HG02840 (cell line): ENCODE measurements around the gene PATL1.
"Not testable (repeated sequence)": the region's sequence is repeated elsewhere in the genome, so short reads cannot be mapped to it uniquely, and the experiment has no call there.

Experiments used
- ATAC-seq: cut with Tn5 transposase; IDR thresholded peaks from one replicate; pipeline ENCODE4 v1.9.1; 2021; ENCODE audit warnings: mild to moderate bottlenecking, moderate library complexity, moderate number of reproducible peaks; ENCODE audit not compliant: unreplicated experiment, low FRiP score

The PATL1 gene

GRCh38 chr11:59678118-59678812, 9.4 kb upstream of the PATL1 start:
- no peak for ATAC-seq

GRCh38 chr11:59676205-59676604, 7.4 kb upstream of the PATL1 start:
- ATAC-seq, result no peak

GRCh38 chr11:59674291-59674690, 5.5 kb upstream of the PATL1 start:
- ATAC-seq, result no peak

GRCh38 chr11:59673291-59673690, 4.5 kb upstream of the PATL1 start:
- no peak for ATAC-seq

- no peak for ATAC-seq
Measured at GRCh38 chr11:59671471-59671870, 2.6 kb upstream of the PATL1 start.

- ATAC-seq, result no peak
Measured at GRCh38 chr11:59669611-59670009, 773 bp upstream of the PATL1 start.

GRCh38 chr11:59668188-59668949, 468 bp downstream of the PATL1 start:
- ATAC-seq, result peak; percentile 16

- ATAC-seq, result no peak
Measured at GRCh38 chr11:59667812-59668187, 1.0 kb downstream of the PATL1 start.

- no peak for ATAC-seq
Measured at GRCh38 chr11:59666969-59667368, 1.9 kb downstream of the PATL1 start.

GRCh38 chr11:59660621-59661020, 8.2 kb downstream of the PATL1 start:
- ATAC-seq, result no peak

GRCh38 chr11:59659981-59660380, 8.9 kb downstream of the PATL1 start:
- no peak for ATAC-seq

GRCh38 chr11:59658036-59658435, 10.8 kb downstream of the PATL1 start:
- ATAC-seq, result no peak

GRCh38 chr11:59654893-59655292, 13.9 kb downstream of the PATL1 start:
- no peak for ATAC-seq

- ATAC-seq, result no peak
Measured at GRCh38 chr11:59647245-59647980, 21.4 kb downstream of the PATL1 start.

GRCh38 chr11:59644528-59644927, 24.3 kb downstream of the PATL1 start:
- ATAC-seq, result no peak

- ATAC-seq, result no peak
Measured at GRCh38 chr11:59643390-59643789, 25.4 kb downstream of the PATL1 start.

GRCh38 chr11:59641156-59641555, 27.7 kb downstream of the PATL1 start:
- ATAC-seq, result no peak

GRCh38 chr11:59630493-59630892, 38.3 kb downstream of the PATL1 start:
- no peak for ATAC-seq

GRCh38 chr11:59629996-59630395, 38.8 kb downstream of the PATL1 start:
- ATAC-seq, result no peak

GRCh38 chr11:59626969-59627368, 41.9 kb downstream of the PATL1 start:
- ATAC-seq, result not testable (repeated sequence)

- ATAC-seq, result no peak
Measured at GRCh38 chr11:59625703-59626102, 43.1 kb downstream of the PATL1 start.
